ENCODE results near the gene P3R3URF. TPM values are rescaled to one million over a fixed set of nuclear protein-coding genes. Genes with fewer than 3 reads are reported as not detected.

The P3R3URF gene
- total RNA-seq, 1 donor from 2014 or later = not detected

- Histone ChIP-seq H3K9me3 (ENCODE audit: low read depth) (no peaks in the 10 kb centered on the region), H4K20me1 (ENCODE audit: low read depth) (no peaks in the 10 kb centered on the region), H3K9ac (no peak overlapping the region), H3K27ac (no peak overlapping the region), H3F3A (ENCODE audit: low read depth) (no peaks in the 10 kb centered on the region), H3K4me3 (no peak overlapping the region), H3K36me3 (no peaks in the 10 kb centered on the region), H3K4me1 (no peaks in the 10 kb centered on the region), H3K4me2 (no peak overlapping the region), H3K27me3 (no peaks in the 10 kb centered on the region), H3K79me2 (ENCODE audit: low read depth) (no peaks in the 10 kb centered on the region), H2AFZ (replicated peaks) (no peak overlapping the region)
- Mint-ChIP-seq H3K4me1 (peaks cover 2% of the 10 kb centered on the region), H3K9me3 (no peaks in the 10 kb centered on the region), H3K27ac (no peak overlapping the region), H3K36me3 (peaks cover 25% of the 10 kb centered on the region), H3K27me3 (ENCODE audit: insufficient read depth, low read depth) (peaks cover 3% of the 10 kb centered on the region), H3K4me3 (no peak overlapping the region)
- TF ChIP-seq EZH2phosphoT487 (IDR thresholded peaks at IDR 0.05) (no peak), EZH2 (IDR thresholded peaks at IDR 0.05) (no peak)
- TF ChIP-seq, protein P1, sequence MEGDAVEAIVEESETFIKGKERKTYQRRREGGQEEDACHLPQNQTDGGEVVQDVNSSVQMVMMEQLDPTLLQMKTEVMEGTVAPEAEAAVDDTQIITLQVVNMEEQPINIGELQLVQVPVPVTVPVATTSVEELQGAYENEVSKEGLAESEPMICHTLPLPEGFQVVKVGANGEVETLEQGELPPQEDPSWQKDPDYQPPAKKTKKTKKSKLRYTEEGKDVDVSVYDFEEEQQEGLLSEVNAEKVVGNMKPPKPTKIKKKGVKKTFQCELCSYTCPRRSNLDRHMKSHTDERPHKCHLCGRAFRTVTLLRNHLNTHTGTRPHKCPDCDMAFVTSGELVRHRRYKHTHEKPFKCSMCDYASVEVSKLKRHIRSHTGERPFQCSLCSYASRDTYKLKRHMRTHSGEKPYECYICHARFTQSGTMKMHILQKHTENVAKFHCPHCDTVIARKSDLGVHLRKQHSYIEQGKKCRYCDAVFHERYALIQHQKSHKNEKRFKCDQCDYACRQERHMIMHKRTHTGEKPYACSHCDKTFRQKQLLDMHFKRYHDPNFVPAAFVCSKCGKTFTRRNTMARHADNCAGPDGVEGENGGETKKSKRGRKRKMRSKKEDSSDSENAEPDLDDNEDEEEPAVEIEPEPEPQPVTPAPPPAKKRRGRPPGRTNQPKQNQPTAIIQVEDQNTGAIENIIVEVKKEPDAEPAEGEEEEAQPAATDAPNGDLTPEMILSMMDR (IDR thresholded peaks at IDR 0.05) = no peak
- no peak for DNase-seq (ENCODE audit: low spot score)
Observed at GRCh38 chr1:46190539-46190938, 14.3 kb upstream of the P3R3URF start.

GRCh38 chr1:46188295-46189030 is 12.2 kb upstream of the P3R3URF start:
- H3K4me3 Mint-ChIP-seq = no peak overlapping the region
- no peak for TF ChIP-seq EZH2 (IDR thresholded peaks at IDR 0.05)
- TF ChIP-seq, protein P1 (IDR thresholded peaks at IDR 0.05) = peak; percentile 18
- no peak for TF ChIP-seq EZH2phosphoT487 (IDR thresholded peaks at IDR 0.05)
- H3K79me2 ChIP-seq (ENCODE audit: low read depth) = no peaks in the 10 kb centered on the region
- no peaks in the 10 kb centered on the region for H3K9me3 Mint-ChIP-seq
- H4K20me1 ChIP-seq (ENCODE audit: low read depth) = no peaks in the 10 kb centered on the region
- no peaks in the 10 kb centered on the region for H3K36me3 ChIP-seq
- H3K9ac ChIP-seq = no peak overlapping the region
- H3K27me3 Mint-ChIP-seq (ENCODE audit: insufficient read depth, low read depth) = peaks cover 9% of the 10 kb centered on the region
- no peaks in the 10 kb centered on the region for H3K27me3 ChIP-seq
- H3K4me1 Mint-ChIP-seq = no peaks in the 10 kb centered on the region
- no peaks in the 10 kb centered on the region for H3K9me3 ChIP-seq (ENCODE audit: low read depth)
- H3K36me3 Mint-ChIP-seq = peaks cover 24% of the 10 kb centered on the region
- H2AFZ ChIP-seq (replicated peaks) = no peak overlapping the region
- H3K27ac Mint-ChIP-seq = peak overlapping the region; percentile 54
- DNase-seq (ENCODE audit: low spot score) = no peak
- H3K27ac ChIP-seq = no peak overlapping the region
- no peaks in the 10 kb centered on the region for H3F3A ChIP-seq (ENCODE audit: low read depth)
- no peaks in the 10 kb centered on the region for H3K4me1 ChIP-seq
- no peak overlapping the region for H3K4me3 ChIP-seq
- no peak overlapping the region for H3K4me2 ChIP-seq

GRCh38 chr1:46187106-46187869 is 11.0 kb upstream of the P3R3URF start:
- H3K9me3 Mint-ChIP-seq = no peaks in the 10 kb centered on the region
- DNase-seq (ENCODE audit: low spot score) = no peak
- H3K4me1 Mint-ChIP-seq = no peaks in the 10 kb centered on the region
- Histone ChIP-seq H3K27ac (no peak overlapping the region), H3K27me3 (no peaks in the 10 kb centered on the region), H4K20me1 (ENCODE audit: low read depth) (no peaks in the 10 kb centered on the region), H3K9ac (no peak overlapping the region), H3F3A (ENCODE audit: low read depth) (no peaks in the 10 kb centered on the region), H3K4me1 (no peaks in the 10 kb centered on the region), H3K4me3 (no peak overlapping the region), H3K9me3 (ENCODE audit: low read depth) (no peaks in the 10 kb centered on the region), H3K36me3 (no peaks in the 10 kb centered on the region), H2AFZ (replicated peaks) (no peak overlapping the region), H3K79me2 (ENCODE audit: low read depth) (no peaks in the 10 kb centered on the region), H3K4me2 (no peak overlapping the region)
- peaks cover 7% of the 10 kb centered on the region for H3K27me3 Mint-ChIP-seq (ENCODE audit: insufficient read depth, low read depth)
- TF ChIP-seq, protein P1 (IDR thresholded peaks at IDR 0.05) = no peak
- no peak for TF ChIP-seq EZH2 (IDR thresholded peaks at IDR 0.05)
- TF ChIP-seq EZH2phosphoT487 (IDR thresholded peaks at IDR 0.05) = no peak
- peaks cover 14% of the 10 kb centered on the region for H3K36me3 Mint-ChIP-seq
- H3K4me3 Mint-ChIP-seq = no peak overlapping the region
- no peak overlapping the region for H3K27ac Mint-ChIP-seq

Measured in neural progenitor cell (in vitro differentiated cells).